Measurements from ENCODE around the gene GDPD4.

GDPD4 gene

GRCh38 chr11:77278595-77279506 is 22.6 kb downstream of the GDPD4 start:
- no peak for DNase-seq (ENCODE audit: extremely low read depth, low read depth)

GRCh38 chr11:77276271-77276670 is 25.2 kb downstream of the GDPD4 start:
- no peak for DNase-seq (ENCODE audit: extremely low read depth, low read depth)
- no peak for TF ChIP-seq CTCF (IDR thresholded peaks at IDR 0.05; ENCODE audit: low read depth, low read length)

More at GRCh38 chr11:77278595-77279506, 22.6 kb downstream of the GDPD4 start:
- no peak for TF ChIP-seq CTCF (IDR thresholded peaks at IDR 0.05; ENCODE audit: low read depth, low read length)

GRCh38 chr11:77270921-77271320 is 30.6 kb downstream of the GDPD4 start:
- TF ChIP-seq CTCF (IDR thresholded peaks at IDR 0.05; ENCODE audit: low read depth, low read length): no peak
- no peak for DNase-seq (ENCODE audit: extremely low read depth, low read depth)

- no peak for TF ChIP-seq CTCF (IDR thresholded peaks at IDR 0.05; ENCODE audit: low read depth, low read length)
- no peak for DNase-seq (ENCODE audit: extremely low read depth, low read depth)
Measured at GRCh38 chr11:77269484-77270123, 31.9 kb downstream of the GDPD4 start.

GRCh38 chr11:77267962-77268361 is 33.5 kb downstream of the GDPD4 start:
- no peak for DNase-seq (ENCODE audit: extremely low read depth, low read depth)
- no peak for TF ChIP-seq CTCF (IDR thresholded peaks at IDR 0.05; ENCODE audit: low read depth, low read length)

GRCh38 chr11:77266766-77267165 is 34.7 kb downstream of the GDPD4 start:
- no peak for DNase-seq (ENCODE audit: extremely low read depth, low read depth)
- TF ChIP-seq CTCF (IDR thresholded peaks at IDR 0.05; ENCODE audit: low read depth, low read length): no peak

- no peak for DNase-seq (ENCODE audit: extremely low read depth, low read depth)
- TF ChIP-seq CTCF (IDR thresholded peaks at IDR 0.05; ENCODE audit: low read depth, low read length): no peak
Measured at GRCh38 chr11:77262803-77263202, 38.7 kb downstream of the GDPD4 start.
